Thyroid gland (tissue), 4 donors: ENCODE data around the gene KSR1. TPM values are rescaled to one million over a fixed set of nuclear protein-coding genes. Genes with fewer than 3 reads are reported as not detected.
A peak's percentile ranks its signal among the peaks of the same experiment; 100 is the strongest.

Experiments used
- DNase-seq, 2 donors: peaks; one replicate each; pipeline ENCODE4 v3.0.0-alpha.2; 2019
- H3K27ac ChIP-seq, 3 donors: fragments of 200-600 bp; sonication (generic); 1 replicate in 2 of 3; 2 replicates in 1 of 3; pipeline ENCODE4 v1.5.1; 2016 to 2019; ENCODE audit warnings: mild to moderate bottlenecking in 1 of 3, moderate library complexity in 1 of 3
- H3K27me3 ChIP-seq: fragments of 200-600 bp; sonication (generic); one replicate; pipeline ENCODE4 v1.5.1; 2019
- H3K36me3 ChIP-seq, 2 donors: fragments of 200-600 bp; sonication (generic); one replicate each; pipeline ENCODE4 v1.5.1; 2016 to 2019
- H3K4me1 ChIP-seq, 2 donors: fragments of 200-600 bp; sonication (generic); one replicate each; pipeline ENCODE4 v1.5.1; 2017 to 2019
- H3K4me3 ChIP-seq, 3 donors: fragments of 200-600 bp; sonication (generic); replicated peaks in 1 of 3; 1 replicate in 2 of 3; 2 replicates in 1 of 3; pipeline ENCODE4 v1.5.1; 2016; ENCODE audit warnings: mild to moderate bottlenecking in 1 of 3
- H3K9me3 ChIP-seq: fragments of 200-600 bp; sonication (generic); one replicate; pipeline ENCODE4 v1.5.1; 2017
- POLR2A ChIP-seq, 2 donors: fragments of 450-650 bp; IDR thresholded peaks; one replicate each; pipeline ENCODE4 v1.6.1; 2017; ENCODE audit warnings: antibody characterized with exemption in 2 of 2, mild to moderate bottlenecking in 2 of 2, moderate library complexity in 1 of 2
- WGBS, 2 donors: methylation state at CpG; one replicate each; pipeline ENCODE4 v1.1.5; 2017; 5-methylcytosine and 5-hydroxymethylcytosine counted together
- intact Hi-C: fragments of 100-400 bp; cut with DNase I; formaldehyde crosslinking; loops from one replicate; pipeline ENCODE4 v1.15.1; 2023
- total RNA-seq, 4 donors: library from RNA; depleted of rRNA; stranded (reverse); fragments of >200 nt; gene quantifications; one replicate each; pipeline ENCODE4 v1.2.3, GENCODE V29; 2016
- TF ChIP-seq, protein P1 (sequence below), 6 experiments: fragments of 200-600 bp in 3 of 6; fragments of 450-650 bp in 3 of 6; sonication (generic) in 3 of 6; IDR thresholded peaks; one replicate each; pipeline ENCODE4 v1.5.1; 2016 to 2019; ENCODE audit warnings: antibody characterized with exemption in 6 of 6, mild to moderate bottlenecking in 2 of 6, inconsistent platforms in 1 of 6, moderate library complexity in 1 of 6

The KSR1 gene
- total RNA-seq, 4 donors from 2014 or later: 35.9 to 75.5 (median 67.7) TPM

DNA sequence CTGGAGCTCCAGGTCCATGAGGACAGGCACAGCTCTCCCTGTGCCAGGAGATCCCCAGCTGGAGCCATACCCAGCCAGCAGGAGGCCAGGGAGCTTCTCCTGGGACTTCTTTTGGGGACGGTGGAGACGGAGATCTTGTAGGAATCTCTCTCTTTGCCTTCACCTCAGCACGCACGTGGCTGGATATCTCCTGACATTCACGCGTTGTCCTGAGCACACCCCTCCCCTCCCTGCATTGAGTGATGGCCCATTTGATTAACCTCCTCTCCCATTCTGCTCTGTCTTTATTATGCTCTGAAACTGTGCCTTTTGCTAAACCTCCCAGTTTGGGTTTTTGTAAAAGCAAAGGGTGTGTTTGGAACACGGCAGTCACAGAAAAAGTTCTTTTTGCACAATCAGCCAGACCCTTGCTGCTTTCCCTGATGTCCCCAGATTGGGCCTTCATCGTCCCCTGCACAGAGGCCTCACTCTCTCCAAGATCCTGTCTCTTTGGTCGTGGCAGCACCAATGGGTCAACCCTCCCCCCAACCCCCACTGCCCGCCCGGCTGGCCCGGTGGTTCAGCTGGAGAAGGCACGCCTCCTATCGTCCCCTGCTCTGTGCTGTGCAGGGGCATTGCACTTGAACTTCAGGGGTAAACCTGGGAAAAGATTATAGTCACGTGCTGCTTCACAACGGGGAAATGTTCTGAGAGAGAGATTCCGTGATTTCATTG lies 142.2 kb downstream of the KSR1 start:
- no peaks in the 10 kb centered on the region for H3K4me1 ChIP-seq
- no peak overlapping the region for H3K4me3 ChIP-seq
- DNase-seq: no peak
- intact Hi-C loops: loop anchor here (10.0 kb wide), 1 partner anchor 144 kb away; the partner anchor contains the start of gene KSR1
- WGBS, 2 donors: 84 to 87% methylated on average over 17 of the region's 17 CpGs
- no peak overlapping the region for H3K27ac ChIP-seq
- peaks cover 0 to 6% of the 10 kb centered on the region in 2 donors for H3K36me3 ChIP-seq
- no peak for TF ChIP-seq POLR2A (IDR thresholded peaks at IDR 0.05)
- TF ChIP-seq, protein P1, sequence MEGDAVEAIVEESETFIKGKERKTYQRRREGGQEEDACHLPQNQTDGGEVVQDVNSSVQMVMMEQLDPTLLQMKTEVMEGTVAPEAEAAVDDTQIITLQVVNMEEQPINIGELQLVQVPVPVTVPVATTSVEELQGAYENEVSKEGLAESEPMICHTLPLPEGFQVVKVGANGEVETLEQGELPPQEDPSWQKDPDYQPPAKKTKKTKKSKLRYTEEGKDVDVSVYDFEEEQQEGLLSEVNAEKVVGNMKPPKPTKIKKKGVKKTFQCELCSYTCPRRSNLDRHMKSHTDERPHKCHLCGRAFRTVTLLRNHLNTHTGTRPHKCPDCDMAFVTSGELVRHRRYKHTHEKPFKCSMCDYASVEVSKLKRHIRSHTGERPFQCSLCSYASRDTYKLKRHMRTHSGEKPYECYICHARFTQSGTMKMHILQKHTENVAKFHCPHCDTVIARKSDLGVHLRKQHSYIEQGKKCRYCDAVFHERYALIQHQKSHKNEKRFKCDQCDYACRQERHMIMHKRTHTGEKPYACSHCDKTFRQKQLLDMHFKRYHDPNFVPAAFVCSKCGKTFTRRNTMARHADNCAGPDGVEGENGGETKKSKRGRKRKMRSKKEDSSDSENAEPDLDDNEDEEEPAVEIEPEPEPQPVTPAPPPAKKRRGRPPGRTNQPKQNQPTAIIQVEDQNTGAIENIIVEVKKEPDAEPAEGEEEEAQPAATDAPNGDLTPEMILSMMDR (IDR thresholded peaks at IDR 0.05): no peak
- no peaks in the 10 kb centered on the region for H3K27me3 ChIP-seq
- no peaks in the 10 kb centered on the region for H3K9me3 ChIP-seq

DNA sequence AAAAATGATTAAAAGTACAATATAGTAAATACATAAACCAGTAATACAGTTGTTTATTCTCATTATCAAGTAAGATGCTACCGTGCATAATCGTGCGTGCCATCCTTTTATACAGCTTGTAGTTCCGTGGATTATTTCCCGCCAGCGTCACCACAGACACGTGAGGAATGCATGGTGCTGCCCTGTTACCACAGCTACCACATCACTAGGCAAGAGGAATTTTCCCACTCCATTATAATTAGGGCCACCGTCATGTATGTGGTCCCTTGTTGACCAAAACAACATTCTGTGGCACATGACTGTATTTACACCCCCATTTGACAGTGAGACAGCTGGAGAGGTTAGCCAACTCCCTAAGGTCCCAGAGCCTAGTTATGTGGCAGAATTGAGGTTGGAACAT lies 144.2 kb downstream of the KSR1 start:
- TF ChIP-seq, protein P1 (IDR thresholded peaks at IDR 0.05): no peak
- no peak for TF ChIP-seq POLR2A (IDR thresholded peaks at IDR 0.05)
- Histone ChIP-seq H3K36me3 (peaks cover 14 to 20% of the 10 kb centered on the region in 2 donors), H3K27ac (no peak overlapping the region), H3K9me3 (no peaks in the 10 kb centered on the region), H3K27me3 (no peaks in the 10 kb centered on the region), H3K4me3 (no peak overlapping the region), H3K4me1 (no peaks in the 10 kb centered on the region)
- WGBS, 2 donors: 94 to 97% methylated on average over 8 of the region's 8 CpGs
- intact Hi-C loops: loop anchor here (2.0 to 5.0 kb wide), 3 partner anchors 52 to 363 kb away; no protein-coding TSS in a partner anchor
- no peak for DNase-seq

DNA sequence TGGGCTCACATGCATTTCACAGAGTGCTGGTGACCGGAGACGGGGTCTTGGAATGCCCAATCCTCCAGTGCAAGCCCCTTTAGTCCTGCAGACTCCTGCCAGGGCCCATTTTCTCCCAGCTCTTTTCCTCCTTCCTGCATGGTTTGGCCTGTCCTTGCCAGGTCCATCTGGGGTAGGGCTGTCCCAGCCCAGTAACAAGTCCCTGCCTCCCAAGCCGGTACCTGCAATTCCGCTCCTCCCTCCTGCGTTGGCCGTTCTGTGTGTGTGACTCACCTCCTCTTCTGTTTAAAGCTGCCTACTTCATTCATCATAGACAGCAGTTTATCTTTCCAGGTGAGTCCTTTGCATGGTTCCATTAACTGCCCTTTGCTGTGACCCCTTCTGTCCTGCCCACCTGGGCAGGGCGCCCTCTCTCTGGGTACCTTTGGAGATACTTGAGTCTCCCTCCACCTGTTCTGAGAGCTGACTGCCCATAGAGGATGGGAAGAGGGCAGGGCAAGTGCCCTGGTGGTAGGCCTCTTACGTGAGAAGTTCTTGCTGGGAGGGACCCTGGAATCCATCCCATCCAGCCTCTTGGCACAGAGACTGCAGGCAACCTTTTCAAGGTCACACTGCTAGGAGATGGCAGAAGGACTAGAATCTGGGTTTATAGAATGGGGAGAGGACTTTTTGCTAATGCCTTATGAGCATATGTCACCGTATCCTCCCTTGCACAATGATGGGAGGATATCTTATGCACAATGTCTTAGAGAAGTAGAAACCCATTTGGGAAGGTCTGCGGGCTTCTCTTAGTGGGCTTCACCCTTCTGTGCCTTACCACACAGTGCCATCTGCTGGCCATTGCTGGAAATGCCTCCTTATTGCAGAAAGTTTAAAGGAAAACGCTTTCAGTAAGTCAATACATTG lies 145.1 kb downstream of the KSR1 start:
- TF ChIP-seq, protein P1 (IDR thresholded peaks at IDR 0.05): peak; percentile 90 to 94 (median 93)
- TF ChIP-seq POLR2A (IDR thresholded peaks at IDR 0.05): no peak
- DNase-seq: peak; percentile 80 to 84
- Histone ChIP-seq H3K4me3 (no peak overlapping the region), H3K27me3 (no peaks in the 10 kb centered on the region), H3K27ac (no peak overlapping the region), H3K9me3 (no peaks in the 10 kb centered on the region), H3K36me3 (peaks cover 22 to 28% of the 10 kb centered on the region in 2 donors), H3K4me1 (no peaks in the 10 kb centered on the region)
- WGBS, 2 donors: 70 to 73% methylated on average over 11 of the region's 11 CpGs
- intact Hi-C loops: loop anchor here (2.0 to 5.0 kb wide), 3 partner anchors 51 to 364 kb away; no protein-coding TSS in a partner anchor

DNA sequence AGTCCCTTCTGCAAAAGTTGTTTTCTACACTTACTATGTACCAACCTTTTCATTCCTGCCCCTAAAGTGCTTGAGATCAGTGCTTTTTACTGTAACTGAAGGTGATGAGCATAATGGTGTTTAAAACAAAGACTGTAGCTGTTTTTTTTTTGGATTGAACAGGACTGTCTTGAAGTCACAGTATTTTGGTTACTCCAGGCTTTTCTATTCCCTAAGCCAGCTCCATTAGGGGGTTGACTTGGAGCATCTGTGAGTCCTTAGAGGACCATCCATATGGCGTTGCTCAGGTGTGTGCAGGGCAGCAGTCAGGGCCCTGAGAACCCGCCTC lies 145.7 kb downstream of the KSR1 start:
- TF ChIP-seq, protein P1 (IDR thresholded peaks at IDR 0.05): no peak
- no peak for TF ChIP-seq POLR2A (IDR thresholded peaks at IDR 0.05)
- Histone ChIP-seq H3K4me1 (no peaks in the 10 kb centered on the region), H3K27me3 (no peaks in the 10 kb centered on the region), H3K4me3 (no peak overlapping the region), H3K9me3 (no peaks in the 10 kb centered on the region), H3K27ac (no peak overlapping the region), H3K36me3 (peaks cover 28 to 32% of the 10 kb centered on the region in 2 donors)
- intact Hi-C loops: loop anchor here (2.0 to 5.0 kb wide), 3 partner anchors 50 to 365 kb away; no protein-coding TSS in a partner anchor
- 83 to 85% methylated on average over 2 of the region's 2 CpGs for WGBS, 2 donors
- DNase-seq: no peak
